G401 (cell line): ENCODE measurements around the gene GRID2. TPM values are rescaled to one million over a fixed set of nuclear protein-coding genes. Genes with fewer than 3 reads are reported as not detected.

Experiments
- DNase-seq: peaks from one replicate; pipeline ENCODE4 v3.0.0-alpha.2; 2015; ENCODE audit warnings: low spot score
- in situ Hi-C: cut with HindIII; loops from 2 replicates; pipeline ENCODE4 v1.10.0; 2016; ENCODE audit warnings: low sequenced_read_pairs, mixed read lengths
- total RNA-seq: library from RNA; depleted of rRNA; stranded (reverse); fragments of >200 nt; shearing (Covaris generic); gene quantifications from 2 replicates; pipeline ENCODE4 v1.2.3, GENCODE V29; 2014

The GRID2 gene
- total RNA-seq, 1 experiment from 2014 or later, result not detected

- in situ Hi-C loops, result no loop called here
- DNase-seq, result no peak
These were observed 1466.4 kb downstream of the GRID2 start for GRCh38 chr4:93770201-93770600.

- DNase-seq, result no peak
- in situ Hi-C loops, result no loop called here
These were observed 1468.1 kb downstream of the GRID2 start for GRCh38 chr4:93771640-93772411.

- in situ Hi-C loops, result no loop called here
These were observed 1469.1 kb downstream of the GRID2 start for GRCh38 chr4:93772858-93773257.

GRCh38 chr4:93775551-93775950 lies 1471.8 kb downstream of the GRID2 start:
- DNase-seq, result no peak
- in situ Hi-C loops, result no loop called here

More at GRCh38 chr4:93772858-93773257, 1469.1 kb downstream of the GRID2 start:
- no peak for DNase-seq

GRCh38 chr4:93776386-93777080 lies 1472.8 kb downstream of the GRID2 start:
- in situ Hi-C loops, result no loop called here
- DNase-seq, result no peak

GRCh38 chr4:93777081-93777460 lies 1473.3 kb downstream of the GRID2 start:
- in situ Hi-C loops, result no loop called here

GRCh38 chr4:93779228-93779627 lies 1475.5 kb downstream of the GRID2 start:
- in situ Hi-C loops, result no loop called here
- no peak for DNase-seq

More at GRCh38 chr4:93777081-93777460, 1473.3 kb downstream of the GRID2 start:
- DNase-seq, result no peak

- in situ Hi-C loops, result no loop called here
- no peak for DNase-seq
These were observed 1476.3 kb downstream of the GRID2 start for GRCh38 chr4:93780080-93780479.

GRCh38 chr4:93781198-93781597 lies 1477.4 kb downstream of the GRID2 start:
- no peak for DNase-seq
- in situ Hi-C loops, result no loop called here

- in situ Hi-C loops, result no loop called here
- no peak for DNase-seq
These were observed 1482.4 kb downstream of the GRID2 start for GRCh38 chr4:93786149-93786548.

- in situ Hi-C loops, result no loop called here
- no peak for DNase-seq
These were observed 1484.9 kb downstream of the GRID2 start for GRCh38 chr4:93788712-93789111.

- in situ Hi-C loops, result no loop called here
- DNase-seq, result peak; percentile 66
These were observed 1487.9 kb downstream of the GRID2 start for GRCh38 chr4:93791570-93792195.

GRCh38 chr4:93802045-93802444 lies 1498.3 kb downstream of the GRID2 start:
- no peak for DNase-seq
- in situ Hi-C loops, result no loop called here

- in situ Hi-C loops, result no loop called here
- DNase-seq, result peak; percentile 51
These were observed 1506.0 kb downstream of the GRID2 start for GRCh38 chr4:93809773-93810172.

- in situ Hi-C loops, result no loop called here
- DNase-seq, result no peak
These were observed 1506.7 kb downstream of the GRID2 start for GRCh38 chr4:93810340-93810992.

- no peak for DNase-seq
- in situ Hi-C loops, result no loop called here
These were observed 1509.3 kb downstream of the GRID2 start for GRCh38 chr4:93813092-93813491.

GRCh38 chr4:93814141-93814540 lies 1510.4 kb downstream of the GRID2 start:
- in situ Hi-C loops, result no loop called here

GRCh38 chr4:93814722-93815121 lies 1511.0 kb downstream of the GRID2 start:
- in situ Hi-C loops, result no loop called here
- no peak for DNase-seq

More at GRCh38 chr4:93814141-93814540, 1510.4 kb downstream of the GRID2 start:
- DNase-seq, result no peak
